GM18502 (cell line): ENCODE data around the gene ZNF467.

Source experiments
- ATAC-seq: cut with Tn5 transposase; IDR thresholded peaks from one replicate; pipeline ENCODE4 v1.9.1; 2021; ENCODE audit warnings: mild to moderate bottlenecking; ENCODE audit not compliant: unreplicated experiment, poor library complexity

The ZNF467 gene

DNA sequence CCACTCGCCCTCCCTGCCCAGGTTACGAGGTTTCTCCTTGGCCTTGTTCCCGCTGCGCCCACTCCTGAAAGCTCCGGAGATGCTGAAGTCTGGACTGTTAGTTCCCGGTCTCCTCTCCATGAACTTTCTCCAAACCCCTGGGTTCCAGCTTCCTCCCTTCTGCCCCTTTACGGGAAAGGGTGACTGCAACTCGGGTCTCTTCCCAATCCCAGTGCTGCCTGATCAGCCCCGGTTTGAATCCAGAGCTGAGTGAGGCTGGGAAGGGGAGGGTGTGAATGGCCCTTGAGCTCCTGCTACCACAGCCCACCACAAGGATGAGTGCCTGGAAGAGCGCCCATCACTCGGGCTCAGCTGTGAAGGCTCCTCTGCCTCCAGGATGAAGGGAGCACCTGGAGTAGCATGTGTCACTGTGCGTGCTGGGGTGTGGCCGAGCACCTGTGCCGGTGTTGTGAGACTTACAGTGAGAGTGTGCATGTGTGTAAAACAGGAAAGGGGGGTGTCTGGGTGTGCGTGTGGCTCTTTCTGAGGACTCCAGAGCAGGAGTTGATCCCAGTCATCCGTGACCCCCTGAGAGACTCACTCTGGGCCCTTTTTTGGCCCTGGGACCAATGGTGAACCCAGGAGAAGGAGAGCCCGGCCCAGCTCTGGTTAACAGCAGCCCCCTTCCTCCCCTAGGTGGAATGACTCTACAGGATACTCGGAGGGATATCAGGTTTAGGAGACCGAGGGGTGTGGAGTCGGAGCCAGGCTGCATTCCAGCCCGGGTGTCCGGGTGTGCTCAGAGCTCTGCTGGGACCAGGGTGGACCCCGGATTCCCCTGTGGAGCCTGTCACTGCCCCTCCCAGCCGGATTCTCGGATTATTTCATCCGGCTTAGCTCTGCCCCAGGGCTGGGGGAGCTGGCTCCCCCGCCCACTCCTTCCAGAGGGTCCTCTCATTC is 1.1 kb upstream of the ZNF467 start:
- ATAC-seq, result no peak

DNA sequence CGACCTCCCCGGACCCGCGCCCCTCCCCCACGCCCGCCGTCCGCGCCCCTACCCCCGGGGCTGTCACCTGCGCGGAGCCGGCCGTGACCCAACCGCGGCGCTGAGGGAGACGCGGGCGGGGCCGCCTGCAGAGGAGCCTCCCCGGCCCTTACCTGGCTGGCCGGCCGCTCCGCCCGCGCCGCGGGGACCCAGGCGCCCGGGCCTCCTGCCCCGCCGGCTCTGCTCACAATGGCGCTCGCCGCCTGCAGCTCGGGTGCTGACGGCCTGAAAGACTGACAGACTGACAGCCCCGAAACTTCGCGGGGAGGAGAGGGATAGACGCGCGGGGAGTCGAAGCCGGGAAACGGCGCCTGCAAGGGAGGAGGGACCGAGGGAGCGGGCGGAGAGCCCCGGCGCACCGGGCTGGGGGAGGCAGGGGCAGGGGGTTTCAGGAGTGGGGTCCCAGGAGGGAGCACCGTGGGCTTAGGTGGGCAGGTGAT is 393 bp downstream of the ZNF467 start:
- no peak for ATAC-seq

DNA sequence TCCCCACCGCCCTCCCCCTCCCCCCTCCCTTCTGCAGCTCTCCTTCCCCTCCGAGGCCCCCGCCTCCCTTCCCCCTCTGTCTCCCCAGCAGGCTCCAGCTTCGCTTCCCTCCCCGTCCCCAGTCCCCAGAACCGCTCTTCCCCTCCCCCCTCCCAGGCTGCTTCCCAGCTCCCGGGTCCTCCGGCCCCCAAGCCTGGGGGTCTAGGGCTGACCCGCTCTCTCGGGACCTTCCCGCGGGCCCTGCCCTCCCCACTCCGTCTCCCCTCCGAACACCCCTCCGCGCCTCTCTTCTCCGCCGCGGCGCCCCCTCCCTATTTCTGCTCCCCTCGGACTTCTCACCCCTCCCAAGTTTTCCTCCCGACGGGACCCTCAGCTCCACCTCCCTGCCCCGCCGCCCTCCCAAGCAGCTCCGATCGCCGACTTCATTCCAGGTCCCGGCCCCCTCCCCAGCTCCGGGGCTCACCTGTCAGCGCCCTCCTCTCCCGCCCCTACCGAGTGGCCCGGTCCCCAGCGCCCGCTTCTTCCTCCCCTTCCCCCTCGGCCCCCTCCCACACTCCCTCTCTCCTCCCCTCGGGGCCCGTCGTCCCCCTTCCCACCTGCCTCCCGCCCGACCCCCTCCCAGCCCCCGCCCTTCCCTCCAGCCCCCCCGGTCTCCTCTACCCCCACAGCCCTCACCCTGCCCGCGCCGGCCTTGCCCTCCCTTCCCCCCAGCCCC is 990 bp downstream of the ZNF467 start:
- ATAC-seq, result no peak

DNA sequence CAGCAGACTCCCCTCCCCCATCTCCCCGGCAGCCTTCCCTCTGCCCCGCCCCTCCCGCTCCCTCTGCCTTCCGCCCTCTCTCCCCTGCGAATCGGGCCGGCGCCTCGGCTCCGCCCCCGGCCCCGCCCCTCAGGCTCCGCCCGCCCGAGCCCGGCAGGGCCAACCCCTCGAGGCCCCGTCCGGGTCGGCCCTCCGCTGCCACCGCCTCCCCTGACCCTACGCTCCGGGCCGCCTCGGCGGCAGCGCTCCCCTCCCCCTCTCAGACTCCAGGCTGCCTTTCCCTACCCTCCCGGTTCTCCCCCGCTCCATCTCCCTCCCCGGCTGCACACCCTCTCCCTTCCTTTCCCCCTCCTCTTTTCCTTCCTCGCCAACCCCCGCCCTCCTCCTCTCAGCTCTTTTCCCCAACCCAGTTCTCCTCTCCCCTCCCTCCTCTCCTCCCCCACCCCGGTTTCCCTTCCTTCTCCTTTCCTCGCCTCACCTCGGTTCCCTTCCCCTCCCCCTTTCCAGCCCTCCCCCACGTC is 1.6 kb downstream of the ZNF467 start:
- ATAC-seq, result peak; percentile 94

DNA sequence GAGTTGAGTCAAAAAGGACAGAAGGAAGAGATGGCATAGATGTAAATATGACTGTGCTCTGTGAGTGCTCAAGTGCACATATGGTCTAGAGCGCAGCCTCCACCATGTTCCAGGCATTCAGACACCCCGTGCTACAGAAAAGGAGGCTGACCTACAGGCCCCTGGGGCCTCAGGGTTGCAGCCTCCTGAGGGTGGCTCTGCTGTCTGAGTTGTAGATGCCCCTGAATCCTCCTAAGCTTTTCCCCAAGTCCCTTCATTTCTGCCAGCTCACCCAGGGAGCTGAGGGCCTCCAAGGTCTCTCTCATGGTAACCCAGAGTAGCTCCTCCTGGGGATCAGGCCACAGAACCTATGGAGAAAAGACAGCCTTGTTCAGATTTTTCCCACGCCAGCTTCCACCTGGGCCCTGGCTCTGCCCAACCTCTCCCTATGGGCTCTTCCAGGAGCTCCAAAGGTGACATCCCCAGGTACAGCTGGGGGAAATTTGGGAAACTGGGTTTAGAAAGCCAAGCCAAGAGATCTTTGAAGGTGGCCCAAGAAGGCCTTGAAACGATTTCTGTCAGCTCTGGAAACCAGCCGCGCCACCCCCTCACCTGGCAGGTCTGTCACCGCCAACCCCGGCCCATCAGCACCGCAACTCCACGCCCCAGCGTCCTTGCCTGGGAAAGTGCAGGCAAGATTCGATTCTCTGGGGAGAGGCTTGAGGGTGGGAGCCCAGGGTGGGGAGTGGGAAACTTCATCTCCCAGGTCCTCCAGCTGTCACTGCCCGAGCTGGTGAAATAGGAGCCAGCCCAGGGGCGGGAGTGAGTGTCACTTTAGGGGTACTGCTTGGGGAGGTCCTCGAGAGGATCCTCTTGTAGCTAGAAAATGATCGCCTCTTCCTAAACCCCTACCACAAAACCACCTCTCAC is 2.4 kb downstream of the ZNF467 start:
- peak; percentile 8 for ATAC-seq

DNA sequence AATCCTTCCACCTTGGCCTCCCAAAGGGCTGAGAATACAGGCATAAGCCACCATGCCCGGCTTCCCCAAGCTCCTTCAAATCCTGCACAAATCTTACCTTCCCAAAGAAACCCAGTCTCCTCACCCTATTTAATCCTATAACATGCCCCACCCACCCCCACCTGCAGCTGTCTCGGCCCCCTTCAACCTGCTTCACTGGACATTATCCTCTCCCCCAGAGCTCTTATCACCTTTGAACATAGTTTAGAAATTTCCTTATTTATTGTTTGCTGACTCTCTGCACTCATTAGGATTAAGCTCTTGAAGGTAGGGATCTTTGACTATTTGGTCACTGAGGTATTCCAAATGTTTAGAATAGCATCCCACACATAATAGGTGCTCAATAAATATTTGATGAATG is 3.5 kb downstream of the ZNF467 start:
- no peak for ATAC-seq

DNA sequence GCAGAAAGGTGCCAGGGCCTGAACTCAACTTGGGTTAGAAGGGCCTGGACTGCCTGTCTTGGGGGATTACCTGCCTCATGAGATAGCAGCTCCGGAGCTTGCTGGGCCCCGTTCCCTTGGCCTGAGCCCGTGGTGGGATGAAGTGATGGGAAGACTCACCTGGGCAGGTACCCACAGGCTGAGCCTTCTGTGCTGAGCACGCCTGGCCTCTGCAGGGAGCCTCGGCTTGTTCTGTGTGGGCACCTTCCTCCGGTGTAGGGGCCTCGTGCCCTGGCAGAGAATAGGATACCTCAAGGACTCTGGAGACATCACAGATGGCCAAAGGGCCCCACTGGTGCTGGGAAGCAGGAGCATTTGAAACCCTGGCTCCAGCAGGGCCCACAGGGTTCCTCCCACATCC is 4.5 kb downstream of the ZNF467 start:
- ATAC-seq, result no peak

DNA sequence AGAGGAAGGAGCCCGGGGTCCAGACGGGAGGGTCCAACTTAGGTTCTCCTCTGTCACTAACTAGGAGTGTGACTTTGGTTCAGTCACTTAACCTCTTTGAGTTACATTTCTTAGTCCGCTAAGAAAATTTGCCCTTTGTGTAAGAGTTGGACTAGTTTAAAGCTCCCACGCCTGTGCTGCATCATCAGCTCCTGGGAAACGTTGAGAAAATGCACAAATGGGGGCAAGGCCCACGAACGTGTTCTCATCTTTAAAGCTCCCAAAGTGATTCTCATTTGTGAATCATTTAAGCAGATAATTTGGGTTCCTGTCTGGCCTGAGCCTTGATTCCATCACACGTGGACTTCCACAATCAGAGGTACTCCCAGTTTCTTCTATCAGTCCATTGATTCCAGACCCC is 6.3 kb downstream of the ZNF467 start:
- no peak for ATAC-seq

DNA sequence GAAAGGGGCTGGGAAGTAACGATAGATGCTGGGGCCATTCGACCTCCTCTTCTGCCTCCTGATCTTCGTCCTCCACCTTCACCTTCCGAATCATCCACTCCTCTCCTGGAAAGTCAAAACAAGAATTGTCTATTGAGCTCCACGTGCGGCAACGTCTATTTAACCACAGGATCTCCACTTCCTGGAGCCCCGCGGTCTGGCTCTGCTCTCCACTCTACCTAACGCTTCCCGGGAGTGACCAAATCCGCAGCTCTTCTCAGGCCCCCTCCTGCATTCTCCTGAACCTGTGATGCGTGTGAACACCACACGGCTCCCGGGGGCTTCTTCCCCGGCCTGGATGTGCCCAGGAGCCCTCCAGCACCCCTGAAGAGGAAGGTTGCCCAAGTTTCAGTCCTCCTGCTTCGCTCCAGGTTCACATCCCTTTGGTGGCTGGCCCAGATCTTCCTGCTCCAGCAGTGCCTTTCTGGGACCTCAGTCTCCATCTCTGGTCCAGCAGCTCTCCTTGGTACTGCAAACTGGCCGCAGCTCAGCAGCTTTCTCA is 7.2 kb downstream of the ZNF467 start:
- ATAC-seq, result no peak

DNA sequence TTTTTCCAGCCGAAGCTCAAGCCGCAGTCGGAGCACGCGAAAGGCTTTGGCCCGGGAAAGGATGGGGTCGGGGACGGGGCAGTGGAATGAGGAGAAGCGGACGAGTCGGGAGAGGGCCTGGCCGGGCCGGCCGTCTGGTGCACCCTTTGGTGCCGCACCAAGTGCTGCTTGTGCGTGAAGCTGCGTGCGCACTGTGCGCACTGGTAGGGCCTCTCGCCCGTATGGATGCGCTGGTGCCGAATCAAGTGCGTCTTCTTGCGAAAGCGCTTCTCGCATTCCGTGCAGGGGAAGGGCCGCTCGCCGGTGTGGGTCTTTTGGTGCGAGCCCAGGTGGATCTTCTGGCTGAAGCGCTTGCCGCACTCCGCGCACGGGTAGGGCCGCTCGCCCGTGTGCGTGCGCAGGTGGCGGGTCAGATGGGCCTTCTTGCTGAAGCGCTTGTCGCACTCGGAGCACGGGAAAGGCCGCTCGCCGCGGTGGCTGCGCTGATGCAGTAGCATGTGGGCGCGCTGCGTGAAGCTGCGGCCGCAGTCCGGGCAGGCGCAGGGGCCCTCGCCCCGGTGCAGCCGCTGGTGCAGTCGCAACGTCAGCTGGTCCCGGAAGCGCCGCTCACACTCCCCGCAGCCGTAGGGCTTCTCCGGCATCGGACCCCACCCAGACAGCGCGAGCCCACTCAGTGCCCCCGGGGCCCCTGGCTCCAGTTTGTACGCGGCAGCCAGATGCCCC is 7.8 kb downstream of the ZNF467 start:
- ATAC-seq, result no peak

DNA sequence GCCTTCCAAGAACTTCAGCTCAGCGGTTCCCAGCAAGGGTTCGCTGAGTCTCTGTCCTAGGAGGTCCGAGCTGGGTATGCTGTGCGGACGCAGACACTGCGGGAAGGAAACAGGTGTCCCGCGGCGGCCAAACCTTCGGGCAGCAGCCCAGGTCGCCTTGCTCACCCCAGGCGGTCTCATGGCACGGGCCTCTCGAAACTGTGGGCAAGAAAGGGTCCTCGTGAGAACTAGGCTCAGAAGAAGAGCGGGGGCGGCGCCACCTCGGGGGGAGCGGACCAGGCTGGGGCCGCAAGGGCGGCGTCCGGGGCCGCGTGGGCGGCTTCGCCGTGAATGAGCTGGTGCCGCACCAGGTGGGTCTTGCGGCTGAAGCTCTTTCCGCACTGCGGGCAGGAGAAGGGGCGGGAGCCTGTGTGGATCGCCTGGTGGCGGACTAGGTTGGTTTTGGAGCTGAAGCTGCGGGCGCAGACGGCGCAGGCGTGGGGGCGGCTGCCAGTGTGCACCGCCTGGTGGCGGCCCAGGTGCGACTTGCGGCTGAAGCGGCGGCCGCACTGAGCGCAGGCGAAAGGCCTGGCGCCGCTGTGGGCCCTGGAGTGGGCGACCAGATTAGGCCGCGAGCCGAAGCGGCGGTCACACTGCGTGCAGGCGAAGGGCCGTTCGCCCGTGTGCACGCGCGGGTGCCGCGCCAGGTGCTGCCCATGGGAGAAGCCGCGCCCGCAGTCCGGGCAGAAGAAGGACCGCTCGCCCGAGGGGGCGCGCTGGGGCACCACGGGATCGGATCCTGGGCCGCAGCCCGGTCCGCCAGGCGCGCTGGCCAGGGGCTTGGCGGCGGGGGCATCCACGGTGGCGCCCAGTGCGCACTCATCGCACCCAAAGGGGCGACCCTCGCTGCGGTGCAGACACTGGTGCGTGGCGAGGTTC is 8.6 kb downstream of the ZNF467 start:
- no peak for ATAC-seq

DNA sequence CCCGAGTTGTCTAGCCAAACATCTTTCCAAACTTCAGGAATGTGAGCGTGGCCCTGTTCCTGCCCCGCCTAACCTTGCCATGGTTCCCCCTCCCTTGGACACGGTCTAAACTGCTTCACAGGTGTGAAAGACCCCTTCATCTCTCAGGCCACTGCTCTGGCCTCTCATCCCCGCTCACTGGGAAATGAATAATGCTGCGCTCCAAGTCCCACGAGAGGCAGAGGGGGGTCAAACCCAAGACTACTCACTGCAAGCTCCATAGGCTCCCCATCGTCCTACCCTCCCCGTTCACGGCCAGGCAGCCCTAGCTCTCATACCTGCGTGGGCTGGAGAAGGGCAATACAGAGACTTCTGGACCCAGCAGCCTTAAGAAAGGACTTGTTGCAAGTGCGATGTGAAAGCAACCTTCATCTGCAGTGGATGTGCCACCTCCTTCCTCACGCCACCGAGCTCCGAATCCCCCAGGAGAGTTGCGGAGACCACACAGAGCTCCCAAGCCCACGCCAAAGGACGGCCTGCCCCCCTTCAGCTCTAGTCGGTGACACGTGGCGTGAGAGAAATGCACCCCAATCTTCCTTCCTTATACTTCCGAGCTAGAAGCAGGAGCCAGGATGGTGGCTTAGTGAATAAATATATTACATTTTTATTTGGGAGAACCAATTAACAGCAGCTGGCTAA is 9.7 kb downstream of the ZNF467 start:
- no peak for ATAC-seq

DNA sequence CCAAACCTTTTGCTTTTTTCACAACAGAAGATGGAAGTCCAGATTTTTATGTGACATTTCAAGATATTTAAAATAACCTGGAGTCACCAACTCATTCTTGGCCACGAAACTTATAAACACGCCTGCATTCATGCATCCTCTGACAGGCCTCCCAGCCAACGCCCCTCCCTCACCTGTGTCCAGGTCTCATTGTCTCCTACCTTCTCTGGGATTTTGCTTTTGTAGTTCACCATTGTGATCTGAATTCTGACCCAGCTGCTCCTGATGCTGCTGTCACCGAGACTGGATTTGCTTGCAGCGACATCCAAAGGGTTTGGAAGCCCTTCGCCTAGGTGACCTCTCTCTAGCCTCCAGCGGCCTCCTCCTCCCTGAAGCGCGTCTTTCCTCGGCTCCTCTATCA is 10.8 kb downstream of the ZNF467 start:
- no peak for ATAC-seq

DNA sequence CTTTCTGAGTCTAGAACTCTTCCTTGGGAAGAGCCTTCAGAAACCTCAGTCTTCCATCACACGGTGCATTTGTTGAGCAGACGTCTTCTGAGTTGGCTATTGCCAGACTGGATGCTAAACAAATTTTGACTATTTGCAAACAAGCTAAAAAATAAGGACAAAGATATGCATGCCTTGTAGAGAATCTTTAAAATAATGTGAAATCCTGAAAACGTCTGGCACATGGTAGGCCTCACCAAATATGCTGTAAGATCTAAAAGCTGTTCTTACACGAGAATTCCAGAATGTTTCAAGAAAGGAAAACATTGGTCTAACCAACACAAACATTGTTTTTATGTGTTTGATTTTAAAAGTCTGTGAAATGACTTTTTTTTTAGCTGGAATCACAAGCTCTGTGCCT is 11.3 kb downstream of the ZNF467 start:
- no peak for ATAC-seq

DNA sequence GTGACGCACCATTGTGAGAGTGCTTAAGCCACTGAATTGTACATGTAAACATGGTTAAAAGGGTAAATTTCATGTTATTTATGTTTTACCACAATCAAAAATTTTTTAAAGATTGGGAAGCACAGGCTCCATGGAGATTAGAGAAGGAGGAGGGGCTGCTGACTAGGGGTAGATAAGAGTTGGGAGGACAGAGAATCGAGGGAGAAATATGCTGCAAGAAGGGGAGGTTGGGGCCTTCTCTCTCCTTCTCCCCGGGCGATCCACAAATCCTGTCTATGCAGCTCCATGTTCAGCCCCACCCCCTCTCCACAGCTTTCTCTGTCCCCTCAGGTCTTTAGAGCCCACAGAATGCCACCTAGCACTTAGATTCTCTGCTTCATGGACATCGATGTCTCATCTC is 12.1 kb downstream of the ZNF467 start:
- ATAC-seq, result no peak

DNA sequence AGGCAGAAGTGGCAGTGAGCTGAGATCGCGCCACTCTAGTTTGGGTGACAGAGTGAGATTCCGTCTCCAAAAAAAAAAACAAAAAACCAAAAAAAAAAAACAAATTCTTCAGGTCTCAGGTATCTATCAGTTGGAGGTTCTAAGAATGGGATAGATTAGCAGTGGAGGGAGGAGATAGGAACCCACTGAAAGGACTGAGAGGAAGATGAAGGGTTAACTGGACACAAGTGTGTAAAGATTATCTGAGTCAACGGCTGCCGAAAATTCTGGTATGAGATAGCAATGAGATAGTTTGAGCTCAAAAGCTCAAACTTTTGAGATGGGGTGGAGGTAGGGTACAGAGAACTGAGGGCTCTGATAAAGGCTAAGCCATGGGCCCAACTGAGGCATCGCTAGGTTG is 12.8 kb downstream of the ZNF467 start:
- ATAC-seq, result no peak

DNA sequence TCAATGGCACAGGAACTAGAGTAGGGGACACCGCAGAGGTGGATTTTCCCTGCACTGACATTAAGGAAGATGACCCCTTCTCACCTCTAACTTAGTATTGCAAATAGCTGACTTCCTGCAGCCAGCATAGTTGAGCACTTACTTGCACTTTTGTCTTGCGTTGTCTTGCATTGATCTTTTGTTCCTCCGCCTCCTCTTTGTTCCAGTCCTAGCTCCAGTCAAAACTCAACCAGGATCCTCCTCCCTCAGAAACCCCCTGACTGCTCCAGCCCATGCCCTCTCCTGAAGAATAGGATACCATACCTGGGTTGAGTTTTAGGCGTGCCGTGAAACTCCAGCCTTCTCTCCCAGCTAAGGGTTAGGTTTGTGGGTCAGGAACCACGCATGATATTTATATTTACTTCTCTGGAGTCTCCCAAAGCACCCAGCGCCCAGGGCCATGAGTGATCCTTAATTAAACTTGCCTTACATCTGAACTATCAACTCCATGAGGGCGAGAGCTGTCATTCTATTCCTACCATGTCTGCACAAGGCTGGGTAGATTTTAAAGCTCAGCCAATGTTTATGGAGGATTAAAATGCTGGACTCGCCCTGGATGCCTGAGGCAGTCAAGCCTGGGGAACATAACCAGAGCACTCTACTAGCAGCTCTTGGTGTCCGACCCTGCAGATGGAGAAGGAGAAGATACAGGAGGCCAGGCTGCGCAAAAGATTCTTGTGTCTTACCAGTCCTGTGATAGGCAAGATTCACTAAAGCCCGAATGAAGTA is 14.1 kb downstream of the ZNF467 start:
- no peak for ATAC-seq
